Hepatocyte (in vitro differentiated cells): ENCODE results near the gene NPR1.

Experiments used
- CTCF ChIP-seq: fragments of 200-600 bp; sonication (generic); IDR thresholded peaks from 2 replicates; pipeline ENCODE4 v1.5.1; 2016; ENCODE audit warnings: antibody characterized with exemption, mild to moderate bottlenecking; ENCODE audit not compliant: poor library complexity
- EZH2 ChIP-seq: fragments of 200-600 bp; sonication (generic); IDR thresholded peaks from 2 replicates; pipeline ENCODE4 v1.6.1; 2016; ENCODE audit warnings: antibody characterized with exemption, mild to moderate bottlenecking, borderline replicate concordance

- TF ChIP-seq EZH2 (no peak), CTCF (no peak)
These were observed 32.5 kb downstream of the NPR1 start for GRCh38 chr1:153711026-153711425.
